Naive thymus-derived CD4-positive, alpha-beta T cell (primary cell): ENCODE data around the gene SECTM1. TPM values are rescaled to one million over a fixed set of nuclear protein-coding genes. Genes with fewer than 3 reads are reported as not detected.

ENCODE experiments used
- ATAC-seq: fragments of 150-1000 bp; cut with Tn5 transposase; 2 replicates; pipeline ENCODE4 v1.10.0; 2021; ENCODE audit warnings: mild to moderate bottlenecking, moderate library complexity
- CTCF ChIA-PET: fragments of 350-600 bp; sonication (Branson Sonifier 250); formaldehyde crosslinking; loops from one replicate; lab custom pipeline; 2021; ENCODE audit warnings: antibody characterized with exemption; lab: Charles Lee
- POLR2A ChIA-PET: fragments of 350-600 bp; sonication (Branson Sonifier 250); formaldehyde crosslinking; loops from one replicate; lab custom pipeline; 2021; ENCODE audit warnings: antibody characterized with exemption, inconsistent platforms; lab: Charles Lee
- DNase-seq, 9 donors: peaks; one replicate each; pipeline versions ENCODE4 v3.0.0 to v3.0.0-alpha.2; 2020 to 2022; ENCODE audit warnings: mixed read lengths in 1 of 9
- H3K27ac ChIP-seq: one replicate; pipeline ENCODE4 v1.7.0; 2013; ENCODE audit warnings: mild to moderate bottlenecking, low read depth, low read length, moderate library complexity
- H3K27me3 ChIP-seq, 2 donors: one replicate each; pipeline ENCODE4 v1.7.0; 2013; ENCODE audit warnings: low read length in 2 of 2, mild to moderate bottlenecking in 2 of 2, moderate library complexity in 2 of 2; ENCODE audit not compliant: control insufficient read depth in 2 of 2, insufficient read depth in 2 of 2
- H3K36me3 ChIP-seq, 3 experiments: 1 replicate in 2 of 3; 2 replicates in 1 of 3; pipeline ENCODE4 v1.7.0; 2013; ENCODE audit warnings: low read length in 3 of 3, mild to moderate bottlenecking in 3 of 3, moderate library complexity in 1 of 3; ENCODE audit not compliant: insufficient read depth in 3 of 3, control insufficient read depth in 2 of 3
- H3K4me1 ChIP-seq, 2 donors: one replicate each; pipeline ENCODE4 v1.7.0; 2013; ENCODE audit warnings: low read length in 2 of 2, mild to moderate bottlenecking in 2 of 2, moderate library complexity in 1 of 2; ENCODE audit not compliant: control insufficient read depth in 2 of 2, insufficient read depth in 2 of 2
- H3K4me3 ChIP-seq: 2 replicates; pipeline ENCODE4 v1.7.0; 2013; ENCODE audit warnings: mild to moderate bottlenecking, low read length
- H3K9me3 ChIP-seq, 3 experiments: 1 replicate in 2 of 3; 2 replicates in 1 of 3; pipeline ENCODE4 v1.7.0; 2013; ENCODE audit warnings: low read length in 3 of 3; ENCODE audit not compliant: control insufficient read depth in 2 of 3
- H3K27ac Mint-ChIP-seq, 9 donors: one replicate each; pipeline ENCODE4 v1.8.0; 2020 to 2022; ENCODE audit warnings: mixed read lengths in 9 of 9, mild to moderate bottlenecking in 8 of 9, moderate library complexity in 5 of 9, inconsistent platforms in 2 of 9
- H3K27me3 Mint-ChIP-seq, 5 donors: one replicate each; pipeline ENCODE4 v1.8.0; 2021 to 2022; ENCODE audit warnings: mixed read lengths in 5 of 5, mild to moderate bottlenecking in 1 of 5
- H3K36me3 Mint-ChIP-seq, 5 donors: one replicate each; pipeline ENCODE4 v1.8.0; 2020 to 2022; ENCODE audit warnings: mixed read lengths in 5 of 5, mild to moderate bottlenecking in 3 of 5, inconsistent platforms in 1 of 5
- H3K4me1 Mint-ChIP-seq, 7 donors: one replicate each; pipeline ENCODE4 v1.8.0; 2020 to 2022; ENCODE audit warnings: mixed read lengths in 7 of 7, mild to moderate bottlenecking in 3 of 7, inconsistent platforms in 1 of 7
- H3K4me3 Mint-ChIP-seq, 10 donors: one replicate each; pipeline ENCODE4 v1.8.0; 2020 to 2022; ENCODE audit warnings: mild to moderate bottlenecking in 10 of 10, mixed read lengths in 10 of 10, moderate library complexity in 6 of 10, inconsistent platforms in 2 of 10
- H3K9me3 Mint-ChIP-seq, 11 donors: one replicate each; pipeline ENCODE4 v1.8.0; 2020 to 2022; ENCODE audit warnings: mixed read lengths in 11 of 11, mild to moderate bottlenecking in 4 of 11, inconsistent platforms in 1 of 11, moderate library complexity in 1 of 11
- intact Hi-C, 2 donors: fragments of 100-400 bp; cut with micrococcal nuclease; formaldehyde crosslinking; loops; one replicate each; pipeline ENCODE4 v1.15.1; 2023
- polyA plus RNA-seq, 2 donors: library from polyadenylated mRNA; unstranded; fragments of 300-500 nt; fragmentation: Illumina TruSeq; gene quantifications; one replicate each; pipeline ENCODE4 v1.2.3, GENCODE V29; 2021
- total RNA-seq, 6 experiments: library from RNA in 5 of 6; stranded (reverse) in 5 of 6; gene quantifications; 1 replicate in 5 of 6; 2 replicates in 1 of 6; pipeline ENCODE4 v1.2.3 and lab custom pipeline; 2021 to 2026

The SECTM1 gene
- total and polyA plus RNA-seq, 7 experiments from 2014 or later: 1.5 to 32.4 (median 3.2) TPM

DNA sequence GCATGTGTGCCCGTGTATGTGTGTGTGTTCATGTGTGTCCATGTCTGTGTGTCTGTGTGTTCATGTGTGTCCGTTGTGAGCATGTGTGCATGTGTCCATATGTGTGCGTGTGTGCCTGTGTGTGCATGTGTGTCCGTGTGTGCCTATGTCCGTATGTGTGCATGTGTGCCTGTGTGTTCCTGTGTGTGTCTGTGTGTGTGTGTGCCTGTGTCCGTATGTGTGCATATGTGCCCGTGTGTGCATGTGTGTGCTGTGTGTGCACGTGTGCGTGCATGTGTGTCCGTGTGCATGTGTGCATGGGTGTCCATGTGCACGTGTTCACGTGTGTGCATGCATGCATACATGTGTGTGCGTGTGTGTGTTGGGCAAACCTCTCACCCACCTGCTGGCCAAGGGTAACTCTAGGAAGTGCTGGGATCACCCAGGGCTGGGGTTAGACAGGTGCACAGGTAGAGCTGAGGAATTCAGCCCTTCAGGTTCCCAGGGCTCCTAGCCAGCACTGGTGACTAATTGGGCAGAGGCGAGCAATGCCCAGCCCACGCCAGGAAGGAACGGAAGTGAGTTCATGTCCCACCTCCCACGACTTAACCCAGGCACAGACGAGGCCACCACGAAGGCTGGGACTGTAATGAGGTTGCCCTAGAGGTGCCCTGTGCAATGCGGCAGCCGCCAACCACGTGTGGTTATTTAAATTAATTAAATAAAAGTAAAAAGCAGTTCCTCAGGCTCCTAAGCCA, 51.9 kb downstream of the SECTM1 start:
- no peak overlapping the region for H3K4me3 ChIP-seq
- Mint-ChIP-seq H3K27ac (peak overlapping the region in 3 of 9 donors; percentile 2 to 43 (median 39)), H3K36me3 (no peaks in the 10 kb centered on the region), H3K27me3 (no peaks in the 10 kb centered on the region), H3K4me1 (peaks cover 5 to 24% (median 8%) of the 10 kb centered on the region in 7 donors), H3K4me3 (no peak overlapping the region), H3K9me3 (no peaks in the 10 kb centered on the region)
- ATAC-seq (peak; percentile 44), DNase-seq (peak in 1 of 9 donors; percentile 36)
- ChIA-PET POLR2A (interaction anchor here (0.7 to 1.6 kb wide), 2 partner anchors 11 to 39 kb away, joined by 4 read pairs; no protein-coding TSS in a partner anchor), CTCF (interaction anchor here (0.7 kb wide), 1 partner anchor 238 kb away, joined by 4 read pairs; no protein-coding TSS in a partner anchor)
- H3K27ac ChIP-seq: no peak overlapping the region
- H3K36me3 ChIP-seq: no peaks in the 10 kb centered on the region
- peaks cover 0 to 10% of the 10 kb centered on the region in 2 donors for H3K4me1 ChIP-seq
- intact Hi-C loops: no loop called here
- no peaks in the 10 kb centered on the region for H3K9me3 ChIP-seq
- H3K27me3 ChIP-seq: no peaks in the 10 kb centered on the region

DNA sequence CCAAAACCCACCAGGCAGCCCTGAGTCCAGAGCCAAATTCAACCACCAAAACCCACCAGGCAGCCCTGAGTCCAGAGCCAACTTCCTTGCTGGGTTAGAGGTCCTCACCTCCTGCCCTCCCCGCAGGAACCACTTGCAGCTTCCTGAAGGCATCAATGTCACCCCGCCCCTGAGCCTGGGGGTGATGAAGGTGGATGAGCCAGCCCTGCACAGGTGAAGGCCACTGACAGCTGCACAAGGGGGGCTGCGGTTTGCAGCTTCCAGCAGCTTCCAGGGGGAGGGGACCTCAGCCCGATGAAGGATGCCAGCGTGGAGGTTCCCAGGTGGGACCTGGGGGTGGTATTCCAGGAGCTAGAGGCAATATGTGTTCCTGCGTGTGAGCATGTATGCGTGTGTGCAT, 52.5 kb downstream of the SECTM1 start:
- no peak overlapping the region for H3K4me3 Mint-ChIP-seq
- CTCF ChIA-PET: interaction anchor here (0.6 to 0.7 kb wide), 2 partner anchors 191 to 238 kb away, joined by 4 read pairs; no protein-coding TSS in a partner anchor
- H3K4me3 ChIP-seq: no peak overlapping the region
- intact Hi-C loops: no loop called here
- H3K27me3 ChIP-seq: no peaks in the 10 kb centered on the region
- H3K4me1 Mint-ChIP-seq: peaks cover 5 to 24% (median 8%) of the 10 kb centered on the region in 7 donors
- no peak overlapping the region for H3K27ac Mint-ChIP-seq
- peaks cover 0 to 10% of the 10 kb centered on the region in 2 donors for H3K4me1 ChIP-seq
- DNase-seq (no peak), ATAC-seq (no peak)
- H3K9me3 ChIP-seq: no peaks in the 10 kb centered on the region
- POLR2A ChIA-PET: interaction anchor here (0.7 to 1.6 kb wide), 2 partner anchors 11 to 39 kb away, joined by 4 read pairs; no protein-coding TSS in a partner anchor
- H3K36me3 Mint-ChIP-seq: no peaks in the 10 kb centered on the region
- no peak overlapping the region for H3K27ac ChIP-seq
- H3K36me3 ChIP-seq: no peaks in the 10 kb centered on the region
- no peaks in the 10 kb centered on the region for H3K9me3 Mint-ChIP-seq
- no peaks in the 10 kb centered on the region for H3K27me3 Mint-ChIP-seq

DNA sequence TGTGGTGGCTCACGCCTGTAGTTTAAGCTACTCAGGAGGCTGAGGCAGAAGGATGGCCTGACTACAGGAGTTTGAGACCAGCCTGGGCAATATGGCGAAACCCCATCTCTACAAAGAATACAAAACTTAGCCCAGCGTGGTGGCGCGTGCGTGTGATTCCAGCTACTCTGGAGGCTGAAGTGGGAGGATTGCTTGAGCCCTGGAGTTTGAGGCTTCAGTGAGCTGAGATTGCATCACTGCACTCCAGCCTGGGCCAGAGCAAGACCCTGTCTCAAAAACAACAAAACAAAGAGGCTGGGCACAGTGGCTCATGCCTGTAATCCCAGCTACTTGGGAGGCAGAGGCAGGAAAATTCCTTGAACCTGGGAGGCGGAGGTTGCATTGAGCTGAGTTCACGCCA, 53.0 kb downstream of the SECTM1 start:
- intact Hi-C loops: no loop called here
- no peaks in the 10 kb centered on the region for H3K9me3 ChIP-seq
- POLR2A ChIA-PET: interaction anchor here (1.6 kb wide), 1 partner anchor 12 kb away, joined by 4 read pairs; no protein-coding TSS in a partner anchor
- Mint-ChIP-seq H3K9me3 (no peaks in the 10 kb centered on the region), H3K4me3 (peak overlapping the region in 1 of 10 donors; percentile 13), H3K36me3 (no peaks in the 10 kb centered on the region), H3K27me3 (no peaks in the 10 kb centered on the region), H3K4me1 (peaks cover 5 to 24% (median 8%) of the 10 kb centered on the region in 7 donors), H3K27ac (no peak overlapping the region)
- CTCF ChIA-PET: interaction anchor here (0.6 to 0.7 kb wide), 2 partner anchors 192 to 237 kb away, joined by 4 read pairs; no protein-coding TSS in a partner anchor
- ATAC-seq (no peak), DNase-seq (no peak)
- H3K27ac ChIP-seq: no peak overlapping the region
- no peaks in the 10 kb centered on the region for H3K36me3 ChIP-seq
- peaks cover 0 to 10% of the 10 kb centered on the region in 2 donors for H3K4me1 ChIP-seq
- H3K27me3 ChIP-seq: no peaks in the 10 kb centered on the region
- no peak overlapping the region for H3K4me3 ChIP-seq

- H3K36me3 ChIP-seq: no peaks in the 10 kb centered on the region
- ATAC-seq (peak; percentile 61), DNase-seq (no peak)
- Mint-ChIP-seq H3K27me3 (no peaks in the 10 kb centered on the region), H3K36me3 (no peaks in the 10 kb centered on the region), H3K27ac (peak overlapping the region in 1 of 9 donors; percentile 20), H3K4me1 (peaks cover 6 to 25% (median 13%) of the 10 kb centered on the region in 7 donors), H3K4me3 (no peak overlapping the region), H3K9me3 (no peaks in the 10 kb centered on the region)
- POLR2A ChIA-PET: no interaction called here
- H3K4me3 ChIP-seq: no peak overlapping the region
- CTCF ChIA-PET: interaction anchor here (0.8 kb wide), 1 partner anchor 66 kb away, joined by 3 read pairs; no protein-coding TSS in a partner anchor
- H3K27me3 ChIP-seq: no peaks in the 10 kb centered on the region
- H3K4me1 ChIP-seq: peaks cover 3 to 13% of the 10 kb centered on the region in 2 donors
- no peaks in the 10 kb centered on the region for H3K9me3 ChIP-seq
- no peak overlapping the region for H3K27ac ChIP-seq
- intact Hi-C loops: no loop called here
Measured at GRCh38 chr17:82278786-82279391, 54.7 kb downstream of the SECTM1 start.

DNA sequence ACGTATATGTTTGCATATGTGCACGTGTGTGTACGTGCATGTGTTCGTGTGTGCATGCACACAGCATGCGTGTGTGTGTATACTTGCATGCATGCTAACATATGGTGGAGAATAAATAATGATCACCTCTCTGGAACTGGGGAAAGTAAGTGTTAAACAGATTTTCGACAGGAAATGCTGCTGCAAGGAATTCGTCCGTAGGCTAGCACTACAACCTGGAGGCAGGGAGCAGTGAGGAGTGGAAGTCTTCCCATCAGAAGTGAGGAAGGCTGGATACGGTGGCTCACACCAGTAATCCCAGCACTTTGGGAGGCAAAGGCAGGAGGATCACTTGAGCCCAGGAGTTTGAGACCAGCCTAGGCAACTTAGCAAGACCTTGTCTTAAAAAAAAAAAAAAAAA, 55.3 kb downstream of the SECTM1 start:
- H3K4me3 ChIP-seq: no peak overlapping the region
- CTCF ChIA-PET: no interaction called here
- intact Hi-C loops: no loop called here
- no peaks in the 10 kb centered on the region for H3K27me3 Mint-ChIP-seq
- no peak for ATAC-seq
- peak overlapping the region in 1 of 9 donors; percentile 81 for H3K27ac Mint-ChIP-seq
- no peaks in the 10 kb centered on the region for H3K9me3 Mint-ChIP-seq
- H3K27me3 ChIP-seq: no peaks in the 10 kb centered on the region
- DNase-seq: no peak
- peaks cover 0 to 1% (median 0%) of the 10 kb centered on the region in 3 experiments for H3K36me3 ChIP-seq
- H3K4me3 Mint-ChIP-seq: no peak overlapping the region
- peaks cover 6 to 16% of the 10 kb centered on the region in 2 donors for H3K4me1 ChIP-seq
- H3K27ac ChIP-seq: no peak overlapping the region
- POLR2A ChIA-PET: no interaction called here
- H3K4me1 Mint-ChIP-seq: peaks cover 6 to 21% (median 13%) of the 10 kb centered on the region in 7 donors
- H3K9me3 ChIP-seq: no peaks in the 10 kb centered on the region
- peaks cover 0 to 1% (median 0%) of the 10 kb centered on the region in 5 donors for H3K36me3 Mint-ChIP-seq

DNA sequence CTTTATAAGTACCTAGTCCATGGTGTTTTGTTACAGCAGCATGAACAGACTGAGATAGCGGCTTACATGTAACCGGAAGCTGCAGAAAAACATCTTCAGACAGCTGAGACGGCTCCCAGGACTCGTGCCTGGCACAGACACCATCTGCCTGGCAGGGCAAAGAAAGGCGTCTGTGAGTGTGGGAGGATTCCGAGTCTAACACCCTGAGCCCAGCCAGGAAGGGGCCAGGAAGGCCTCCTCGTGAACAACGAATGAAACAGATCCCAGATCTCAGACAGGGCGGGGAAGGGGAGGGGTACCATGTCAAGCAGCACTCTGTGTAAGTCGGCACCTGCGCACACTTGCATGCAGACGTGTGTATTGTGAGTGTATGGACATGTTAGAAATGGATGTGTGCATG, 55.7 kb downstream of the SECTM1 start:
- peak overlapping the region in 1 of 9 donors; percentile 81 for H3K27ac Mint-ChIP-seq
- POLR2A ChIA-PET: no interaction called here
- CTCF ChIA-PET: no interaction called here
- ATAC-seq (no peak), DNase-seq (no peak)
- H3K4me1 Mint-ChIP-seq: peaks cover 6 to 20% (median 13%) of the 10 kb centered on the region in 7 donors
- H3K9me3 Mint-ChIP-seq: no peaks in the 10 kb centered on the region
- no peak overlapping the region for H3K4me3 Mint-ChIP-seq
- Histone ChIP-seq H3K4me1 (peaks cover 6 to 16% of the 10 kb centered on the region in 2 donors), H3K4me3 (no peak overlapping the region), H3K27me3 (no peaks in the 10 kb centered on the region), H3K36me3 (peaks cover 0 to 5% (median 0%) of the 10 kb centered on the region in 3 experiments), H3K9me3 (no peaks in the 10 kb centered on the region), H3K27ac (no peak overlapping the region)
- peaks cover 0 to 1% (median 0%) of the 10 kb centered on the region in 5 donors for H3K36me3 Mint-ChIP-seq
- H3K27me3 Mint-ChIP-seq: no peaks in the 10 kb centered on the region
- intact Hi-C loops: no loop called here
